HepG2 (cell line): ENCODE data around the gene OPRL1. TPM values are rescaled to one million over a fixed set of nuclear protein-coding genes. Genes with fewer than 3 reads are reported as not detected.
A peak's percentile ranks its signal among the peaks of the same experiment; 100 is the strongest.

Experiments
- CBX2 ChIP-seq, 2 experiments: fragments of 200-600 bp in 1 of 2; sonication (generic); formaldehyde crosslinking in 1 of 2; IDR thresholded peaks; 2 replicates each; pipeline versions ENCODE4 v1.7.0 to v1.8.1; 2018 to 2022; ENCODE audit warnings: low read depth in 2 of 2, low read length in 1 of 2, mild to moderate bottlenecking in 1 of 2, missing genetic modification reagents in 1 of 2
- HNF4G ChIP-seq, 2 experiments: sonication (generic) in 1 of 2; formaldehyde crosslinking in 1 of 2; IDR thresholded peaks; 2 replicates each; pipeline versions ENCODE4 v1.4.0 to v1.6.1; 2011 to 2020; ENCODE audit warnings: borderline replicate concordance in 2 of 2, low read depth in 2 of 2, mild to moderate bottlenecking in 2 of 2, low read length in 1 of 2, missing genetic modification reagents in 1 of 2, moderate library complexity in 1 of 2
- KDM6A ChIP-seq: IDR thresholded peaks from 2 replicates; pipeline ENCODE4 v1.6.1; 2016; ENCODE audit warnings: low read depth
- POGK ChIP-seq: sonication (generic); formaldehyde crosslinking; conservative IDR thresholded peaks from 2 replicates; pipeline ENCODE4 v1.8.0; 2022; ENCODE audit warnings: mild to moderate bottlenecking, moderate library complexity, missing genetic modification reagents
- SALL1 ChIP-seq: sonication (generic); formaldehyde crosslinking; IDR thresholded peaks from 2 replicates; pipeline ENCODE4 v1.8.0; 2022; ENCODE audit warnings: mild to moderate bottlenecking, missing genetic modification reagents
- SMARCE1 ChIP-seq: fragments of 450-650 bp; IDR thresholded peaks from 2 replicates; pipeline ENCODE4 v1.6.1; 2017; ENCODE audit warnings: borderline replicate concordance
- TGIF2 ChIP-seq: IDR thresholded peaks from 2 replicates; pipeline ENCODE4 v1.6.1; 2016; ENCODE audit warnings: control low read depth, missing compliant biosample characterization
- TRIM22 ChIP-seq: fragments of 450-650 bp; IDR thresholded peaks from 2 replicates; pipeline ENCODE4 v1.6.1; 2017
- ZBTB38 ChIP-seq: sonication (generic); formaldehyde crosslinking; IDR thresholded peaks from 2 replicates; pipeline ENCODE4 v1.5.1; 2020; ENCODE audit warnings: mild to moderate bottlenecking, missing genetic modification reagents
- ZFX ChIP-seq: sonication (generic); formaldehyde crosslinking; IDR thresholded peaks from 2 replicates; pipeline ENCODE4 v1.4.0; 2020; ENCODE audit warnings: mild to moderate bottlenecking, low read depth, missing genetic modification reagents, moderate library complexity
- ZFY ChIP-seq: sonication (generic); formaldehyde crosslinking; IDR thresholded peaks from 2 replicates; pipeline ENCODE4 v1.4.0; 2020; ENCODE audit warnings: missing genetic modification reagents
- ZFYVE20 ChIP-seq: sonication (generic); formaldehyde crosslinking; IDR thresholded peaks from 2 replicates; pipeline ENCODE4 v1.8.0; 2023; ENCODE audit warnings: low read depth, mild to moderate bottlenecking, moderate library complexity, missing genetic modification reagents, borderline replicate concordance
- ZMYM4 ChIP-seq: sonication (generic); formaldehyde crosslinking; IDR thresholded peaks from 2 replicates; pipeline ENCODE4 v1.8.1; 2023; ENCODE audit warnings: mild to moderate bottlenecking, missing genetic modification reagents
- ZNF143 ChIP-seq: sonication (generic); formaldehyde crosslinking; IDR thresholded peaks from 2 replicates; pipeline ENCODE4 v1.4.0; 2020; ENCODE audit warnings: missing genetic modification reagents
- ZNF207 ChIP-seq: fragments of 450-650 bp; IDR thresholded peaks from 2 replicates; pipeline ENCODE4 v1.6.1; 2016; ENCODE audit warnings: antibody characterized with exemption, borderline replicate concordance
- ZNF343 ChIP-seq: sonication (generic); formaldehyde crosslinking; IDR thresholded peaks from 2 replicates; pipeline ENCODE4 v1.4.0; 2020; ENCODE audit warnings: mild to moderate bottlenecking, missing genetic modification reagents
- ZNF562 ChIP-seq: sonication (generic); formaldehyde crosslinking; IDR thresholded peaks from 2 replicates; pipeline ENCODE4 v1.8.0; 2022; ENCODE audit warnings: missing genetic modification reagents, borderline replicate concordance
- ZNF598 ChIP-seq: sonication (generic); formaldehyde crosslinking; IDR thresholded peaks from 2 replicates; pipeline ENCODE4 v1.5.1; 2020; ENCODE audit warnings: mild to moderate bottlenecking, missing genetic modification reagents, borderline replicate concordance
- ZNF652 ChIP-seq: IDR thresholded peaks from 2 replicates; pipeline ENCODE4 v1.6.1; 2016; ENCODE audit warnings: low read depth, borderline replicate concordance
- ZNF768 ChIP-seq: sonication (generic); formaldehyde crosslinking; IDR thresholded peaks from 2 replicates; pipeline ENCODE4 v1.4.0; 2020; ENCODE audit warnings: missing genetic modification reagents
- ZSCAN22 ChIP-seq: sonication (generic); formaldehyde crosslinking; IDR thresholded peaks from 2 replicates; pipeline ENCODE4 v1.4.0; 2020; ENCODE audit warnings: mild to moderate bottlenecking, missing genetic modification reagents
- ZSCAN31 ChIP-seq: sonication (generic); formaldehyde crosslinking; IDR thresholded peaks from 2 replicates; pipeline ENCODE4 v1.5.0; 2020; ENCODE audit warnings: low read depth, mild to moderate bottlenecking, missing genetic modification reagents
- polyA plus RNA-seq, 8 experiments: library from polyadenylated mRNA; depleted of rRNA in 3 of 8; stranded (reverse) in 7 of 8; unstranded in 1 of 8; fragments of >200 nt; fragmentation: Illumina TruSeq in 4 of 8; extraction: Trizol in 4 of 8; gene quantifications; 2 replicates each; pipeline versions ENCODE4 v1.2.1 to v1.2.3, GENCODE V29; 2011 to 2016; ENCODE audit warnings: low read depth in 4 of 8, missing spikeins in 1 of 8, mixed read lengths in 1 of 8; ENCODE audit not compliant: insufficient read depth in 1 of 8
- total RNA-seq, 5 experiments: library from RNA; depleted of rRNA; stranded (reverse); fragments of >200 nt; fragmentation: Illumina TruSeq; extraction: Trizol; gene quantifications; 2 replicates each; pipeline ENCODE4 v1.2.3, GENCODE V29; 2016; ENCODE audit warnings: low read depth in 1 of 5
- TF ChIP-seq, protein P1 (sequence below): sonication (generic); formaldehyde crosslinking; IDR thresholded peaks from 2 replicates; pipeline ENCODE4 v1.4.0; 2020; ENCODE audit warnings: missing genetic modification reagents
- TF ChIP-seq, protein P2 (sequence below): sonication (generic); formaldehyde crosslinking; IDR thresholded peaks from 2 replicates; pipeline ENCODE4 v1.5.1; 2020; ENCODE audit warnings: missing genetic modification reagents, mild to moderate bottlenecking, borderline replicate concordance

The OPRL1 gene
- total and polyA plus RNA-seq, 2 of the 13 experiments (the other 11 are each of a cell fraction or from before 2014, with no cell fraction given), result 0.35 to 0.71 TPM

DNA sequence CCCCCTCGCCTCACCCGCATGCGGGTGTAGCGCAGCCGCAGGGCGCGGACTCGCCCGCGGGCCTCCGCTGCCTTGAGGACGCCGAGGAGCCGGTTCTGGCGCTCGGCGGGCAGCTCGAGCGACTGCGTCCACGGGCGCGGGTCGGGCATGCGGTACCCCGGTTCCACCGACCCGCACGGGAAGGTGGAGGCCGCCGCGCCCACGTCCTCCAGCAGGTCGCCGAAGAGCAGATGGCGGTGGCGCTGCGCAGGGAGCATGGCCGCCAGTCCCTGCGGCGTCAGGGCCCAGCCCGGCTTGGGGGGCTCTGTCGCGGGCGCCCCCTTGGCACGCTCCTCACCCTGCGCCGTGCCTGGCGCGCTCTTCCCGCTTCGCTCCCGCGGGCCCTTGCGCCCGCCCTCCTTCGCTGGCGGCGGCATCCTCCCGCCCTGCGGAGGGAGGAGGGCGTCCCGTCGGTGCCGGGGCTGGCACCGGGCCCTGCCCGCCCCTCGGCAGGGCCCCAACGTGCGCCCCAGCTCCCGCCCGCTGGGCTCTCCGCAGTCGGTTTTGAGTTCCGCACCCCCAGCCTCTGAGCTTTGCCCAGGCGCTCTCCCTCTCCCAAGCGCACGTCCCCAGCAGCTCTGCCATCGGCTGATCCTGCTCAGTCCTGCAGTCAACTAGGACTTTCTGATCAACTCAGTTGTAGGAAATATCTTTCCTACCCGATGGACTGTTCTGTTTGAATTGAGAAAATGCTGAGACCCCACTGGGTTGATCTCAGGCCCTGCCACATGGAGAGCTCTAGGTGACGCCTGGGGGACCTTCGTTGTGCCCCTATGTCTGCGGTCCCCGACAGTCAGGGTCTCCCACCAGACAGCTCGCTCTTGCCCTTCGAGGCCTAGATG, 4.2 kb downstream of the OPRL1 start, which contains the start of gene LKAAEAR1 (continued):
- TF ChIP-seq POGK, result 0 out of 2 replicates have a peak, but pooled peaks have one; percentile 64
- TF ChIP-seq ZNF652, result no peak
- no peak for TF ChIP-seq ZNF562 (CRISPR knock-in tag)
- TF ChIP-seq ZNF768, result no peak
- TF ChIP-seq SMARCE1, result no peak
- TF ChIP-seq ZMYM4 (CRISPR knock-in tag), result peak; percentile 61; the same call in 1 of the 2 replicates
- TF ChIP-seq TGIF2 (CRISPR knock-in tag), result no peak
- TF ChIP-seq SALL1, result peak; percentile 7
- no peak; the same call in 1 of the 2 replicates for TF ChIP-seq HNF4G (IDR thresholded peaks at IDR 0.05; ENCODE audit: borderline replicate concordance, low read depth, low read length)
- no peak for TF ChIP-seq HNF4G (CRISPR knock-in tag; IDR thresholded peaks at IDR 0.05; ENCODE audit: borderline replicate concordance, low read depth)
- peak; percentile 48; the same call in 1 of the 2 replicates for TF ChIP-seq ZBTB38
- 0 out of 2 replicates have a peak, but pooled peaks have one; percentile 12 for TF ChIP-seq ZFY (CRISPR knock-in tag)
- TF ChIP-seq ZFYVE20, result 0 out of 2 replicates have a peak, but pooled peaks have one; percentile 60
- no peak; the same call in 1 of the 2 replicates for TF ChIP-seq ZNF143
- TF ChIP-seq ZNF598, result no peak
- no peak for TF ChIP-seq CBX2 (IDR thresholded peaks at IDR 0.05; ENCODE audit: low read depth, low read length)
- peak; percentile 69; the same call in 1 of the 2 replicates for TF ChIP-seq CBX2 (CRISPR knock-in tag; IDR thresholded peaks at IDR 0.05; ENCODE audit: low read depth)
- TF ChIP-seq ZFX (CRISPR knock-in tag), result peak; percentile 64
- TF ChIP-seq TRIM22, result no peak
- TF ChIP-seq, protein P1, sequence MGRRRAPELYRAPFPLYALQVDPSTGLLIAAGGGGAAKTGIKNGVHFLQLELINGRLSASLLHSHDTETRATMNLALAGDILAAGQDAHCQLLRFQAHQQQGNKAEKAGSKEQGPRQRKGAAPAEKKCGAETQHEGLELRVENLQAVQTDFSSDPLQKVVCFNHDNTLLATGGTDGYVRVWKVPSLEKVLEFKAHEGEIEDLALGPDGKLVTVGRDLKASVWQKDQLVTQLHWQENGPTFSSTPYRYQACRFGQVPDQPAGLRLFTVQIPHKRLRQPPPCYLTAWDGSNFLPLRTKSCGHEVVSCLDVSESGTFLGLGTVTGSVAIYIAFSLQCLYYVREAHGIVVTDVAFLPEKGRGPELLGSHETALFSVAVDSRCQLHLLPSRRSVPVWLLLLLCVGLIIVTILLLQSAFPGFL, result no peak
- no peak for TF ChIP-seq ZNF207
- TF ChIP-seq ZNF343, result no peak; the same call in 1 of the 2 replicates
- TF ChIP-seq ZSCAN22 (CRISPR knock-in tag), result 0 out of 2 replicates have a peak, but pooled peaks have one; percentile 48
- no peak for TF ChIP-seq KDM6A (CRISPR knock-in tag)
- no peak for TF ChIP-seq ZSCAN31
- TF ChIP-seq, protein P2, sequence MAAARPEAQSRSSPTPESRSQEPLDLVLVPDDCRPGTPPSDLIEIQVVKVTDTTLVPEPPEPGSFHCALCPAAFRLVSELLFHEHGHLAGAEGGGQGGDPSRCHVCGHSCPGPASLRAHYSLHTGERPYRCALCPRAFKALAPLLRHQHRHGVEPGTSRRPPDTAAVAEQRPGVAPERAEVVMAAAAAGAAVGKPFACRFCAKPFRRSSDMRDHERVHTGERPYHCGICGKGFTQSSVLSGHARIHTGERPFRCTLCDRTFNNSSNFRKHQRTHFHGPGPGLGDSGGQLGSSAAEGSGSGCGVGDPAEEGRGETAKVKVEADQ (CRISPR knock-in tag), result peak; percentile 25; the same call in 1 of the 2 replicates
